DMS 273 (cell line): Measurements from ENCODE around the gene HSPA12A.
"Not testable (repeated sequence)": the region's sequence is repeated elsewhere in the genome, so short reads cannot be mapped to it uniquely, and the experiment has no call there.

ENCODE experiments used
- DNase-seq: peaks from one replicate; lab custom pipeline; 2025; ENCODE audit not compliant: unreplicated experiment; lab: John Stamatoyannopoulos, UW

The HSPA12A gene

DNA sequence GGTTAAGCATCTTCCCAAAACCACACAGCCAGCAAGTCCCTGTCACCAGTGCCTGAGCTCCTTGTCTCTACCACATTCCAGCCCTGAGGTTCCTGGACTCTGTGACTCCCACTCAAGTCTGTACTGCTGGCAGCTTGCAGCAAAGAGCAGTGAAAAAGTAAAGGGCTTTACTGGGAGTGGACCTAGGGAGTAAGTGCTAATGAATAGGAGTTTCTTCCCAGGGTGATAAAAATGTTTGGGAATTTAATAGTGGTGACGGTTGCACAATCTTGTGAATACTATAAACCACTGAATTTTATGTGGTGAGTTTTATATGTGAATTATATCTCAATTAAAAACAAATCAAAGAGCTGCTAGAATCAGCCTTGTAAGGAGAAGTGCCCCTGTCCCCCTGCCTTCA lies 22.6 kb downstream of the HSPA12A start:
- DNase-seq, result no peak

- DNase-seq, result no peak
These were observed 24.3 kb downstream of the HSPA12A start for GRCh38 chr10:116718058-116718457.

DNA sequence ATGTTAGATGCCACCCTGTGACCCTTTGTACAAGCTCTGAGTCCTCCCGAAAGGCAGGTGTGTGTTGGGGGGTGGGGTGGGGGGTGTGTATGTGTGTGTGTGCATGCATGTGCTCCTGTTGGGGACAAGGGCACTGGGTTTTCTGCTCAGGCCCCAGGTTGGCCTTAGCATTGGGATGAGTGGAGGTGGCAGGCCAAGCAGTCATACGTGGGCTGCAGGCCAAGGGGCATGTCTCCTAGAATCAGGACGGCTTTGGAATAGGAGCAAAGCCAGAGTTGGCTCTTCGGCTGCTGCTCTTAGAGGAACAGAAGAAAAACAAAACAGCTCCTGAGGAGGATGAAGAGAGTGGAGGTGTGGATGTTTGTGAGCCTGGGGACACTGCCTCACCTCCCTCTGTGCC lies 26.0 kb downstream of the HSPA12A start:
- no peak for DNase-seq

DNA sequence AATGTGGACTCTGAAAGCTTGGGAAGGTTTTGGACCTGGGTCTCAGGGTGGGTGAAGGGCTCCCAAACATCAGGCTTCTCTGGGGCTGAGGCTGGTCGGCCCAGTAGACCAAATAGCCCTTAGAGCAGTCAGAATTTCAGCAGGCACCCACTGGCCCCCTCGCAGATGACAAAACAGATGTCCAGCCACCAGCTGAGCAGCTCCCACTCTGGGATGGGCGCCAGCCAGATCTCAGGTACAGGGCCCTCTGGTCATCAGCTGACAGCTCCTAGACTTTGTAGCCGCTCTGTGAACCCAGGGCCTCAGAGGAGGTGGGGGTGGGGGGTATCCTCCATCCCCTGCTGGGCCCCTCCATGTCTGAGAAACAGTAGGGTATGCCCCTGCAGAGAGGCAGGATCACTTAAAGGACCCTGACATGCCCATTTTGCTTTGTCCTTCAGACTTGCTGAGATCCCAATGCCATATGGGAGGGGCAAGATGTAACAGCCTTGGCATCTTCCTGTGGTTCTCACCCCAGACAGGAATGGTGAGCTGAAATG lies 26.5 kb downstream of the HSPA12A start:
- no peak for DNase-seq

- DNase-seq, result no peak
These were observed 27.0 kb downstream of the HSPA12A start for GRCh38 chr10:116715341-116715740.

GRCh38 chr10:116713846-116714245 lies 28.5 kb downstream of the HSPA12A start:
- DNase-seq, result no peak

DNA sequence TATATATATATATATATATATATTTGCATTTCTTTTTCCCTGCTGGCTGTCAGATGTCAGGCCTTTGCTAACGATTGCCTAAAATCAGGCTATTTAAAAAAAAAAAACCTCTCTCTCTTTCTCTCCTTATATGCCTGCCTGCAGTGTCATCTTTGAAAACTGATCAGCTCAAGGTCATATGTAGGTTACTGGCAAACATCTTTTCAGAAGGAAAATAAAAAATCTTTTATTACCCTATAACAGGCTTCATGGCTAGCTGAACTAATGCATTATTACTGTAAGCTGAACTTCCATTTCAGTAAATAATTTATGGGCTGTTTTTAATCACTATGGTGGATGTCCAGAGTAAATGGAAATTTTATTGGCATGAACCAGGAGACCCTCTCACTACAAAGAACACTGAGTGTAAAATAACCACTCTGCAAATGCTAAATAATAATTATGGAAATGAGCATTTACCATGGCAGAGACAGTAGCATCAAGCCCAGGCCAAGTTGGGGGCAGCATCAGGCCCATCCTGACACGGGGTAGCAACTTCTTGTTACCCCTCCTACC lies 29.3 kb downstream of the HSPA12A start:
- DNase-seq, result no peak

DNA sequence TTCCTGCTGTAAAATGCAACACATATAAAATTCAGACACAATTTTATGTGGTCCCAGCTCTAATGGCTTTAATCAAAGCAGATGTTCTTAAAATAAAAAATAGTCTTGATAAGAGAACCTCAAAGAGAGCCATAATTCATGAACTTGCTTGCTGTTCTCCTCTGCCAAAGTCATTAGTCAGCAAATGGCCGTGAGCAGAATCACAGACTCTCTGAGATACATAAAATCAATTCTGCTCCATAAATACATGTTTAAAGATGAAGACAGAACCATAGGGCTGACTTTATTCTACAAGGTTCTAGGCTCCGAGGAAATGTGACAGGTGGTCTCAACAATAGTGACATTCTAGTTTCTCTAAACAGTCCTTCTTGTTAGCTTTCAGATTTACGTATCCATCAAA lies 29.8 kb downstream of the HSPA12A start:
- no peak for DNase-seq

DNA sequence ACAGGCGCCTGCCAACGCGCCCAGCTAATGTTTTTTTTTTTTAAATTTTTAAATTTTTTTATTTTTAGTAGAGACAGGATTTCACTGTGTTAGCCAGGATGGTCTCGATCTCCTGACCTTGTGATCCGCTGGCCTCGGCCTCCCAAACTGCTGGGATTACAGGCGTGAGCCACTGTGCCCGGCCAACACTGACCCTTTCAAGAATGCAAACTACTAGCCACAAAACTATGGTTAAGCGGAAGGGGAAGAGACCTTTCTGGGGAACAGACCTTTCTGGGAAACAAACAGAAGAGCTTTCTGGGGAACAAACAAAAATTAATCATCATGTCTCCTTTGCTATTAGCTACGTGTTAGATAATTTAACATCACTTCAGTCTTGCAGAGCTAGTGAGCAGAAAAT lies 30.6 kb downstream of the HSPA12A start:
- DNase-seq, result not testable (repeated sequence)

GRCh38 chr10:116710076-116710475 lies 32.3 kb downstream of the HSPA12A start:
- peak; percentile 92 for DNase-seq

- DNase-seq, result no peak
These were observed 33.5 kb downstream of the HSPA12A start for GRCh38 chr10:116708877-116709276.

GRCh38 chr10:116708391-116708821 lies 34.0 kb downstream of the HSPA12A start:
- no peak for DNase-seq

DNA sequence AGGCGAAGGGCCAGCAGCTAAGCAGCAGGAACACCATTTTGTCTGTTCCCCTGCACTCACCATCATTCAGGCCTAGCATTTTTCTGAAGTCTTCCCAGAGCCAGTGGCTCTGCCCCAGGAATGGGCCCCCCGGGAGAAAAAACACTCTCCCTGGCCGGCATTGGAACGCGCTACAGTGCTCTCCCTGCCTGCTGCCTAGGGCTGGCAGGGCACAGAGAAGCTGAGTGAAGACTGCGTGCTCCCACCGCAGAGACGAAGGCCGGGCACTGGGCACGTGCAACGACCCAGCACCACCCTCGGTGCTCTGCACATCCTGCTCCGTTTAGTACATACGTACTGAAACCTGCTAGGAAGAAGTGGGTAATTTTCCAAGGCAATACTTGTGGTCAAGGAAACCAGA lies 34.4 kb downstream of the HSPA12A start:
- no peak for DNase-seq

DNA sequence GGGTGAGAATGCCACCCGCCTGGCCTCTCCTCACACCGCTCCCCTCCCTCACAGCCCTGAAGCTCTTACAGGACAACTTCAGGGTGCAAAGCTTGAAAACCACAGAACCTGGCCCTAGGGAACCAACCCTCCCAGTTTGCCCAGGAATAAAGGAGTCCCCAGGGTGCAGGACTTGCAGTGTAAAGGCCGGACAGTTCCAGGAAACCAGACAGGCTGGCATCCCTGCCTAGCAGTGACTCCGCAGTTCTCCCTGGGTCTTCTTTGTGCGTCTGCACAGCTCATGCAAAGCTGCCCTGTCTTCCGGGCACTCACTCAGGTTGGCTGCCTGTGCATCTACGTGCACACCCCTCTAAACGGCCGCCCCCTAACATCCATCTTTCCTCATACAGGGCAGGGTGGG lies 36.1 kb downstream of the HSPA12A start:
- no peak for DNase-seq

GRCh38 chr10:116705498-116705897 lies 36.9 kb downstream of the HSPA12A start:
- DNase-seq, result no peak

DNA sequence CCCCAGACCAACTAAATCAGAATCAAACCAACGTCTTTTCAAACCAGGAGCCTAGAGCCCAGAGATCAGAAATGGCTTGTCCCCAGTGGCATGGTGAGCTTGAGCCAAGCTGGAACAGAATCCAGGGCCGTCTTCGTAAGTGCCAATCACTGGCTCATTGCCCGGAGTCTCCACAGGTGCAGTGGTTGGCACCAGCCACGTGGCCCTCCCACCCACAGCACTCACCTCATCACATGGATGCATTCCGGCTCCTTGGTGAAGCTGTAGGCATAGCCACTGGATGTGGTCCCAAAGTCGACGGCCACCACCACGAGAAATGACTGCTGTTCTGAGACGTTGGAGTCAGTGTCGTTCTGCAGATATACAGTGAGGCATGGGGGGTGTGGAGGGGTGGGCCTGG lies 37.4 kb downstream of the HSPA12A start:
- DNase-seq, result no peak

GRCh38 chr10:116702165-116702564 lies 40.2 kb downstream of the HSPA12A start:
- no peak for DNase-seq

GRCh38 chr10:116699471-116700150 lies 42.8 kb downstream of the HSPA12A start:
- peak; percentile 86 for DNase-seq

- DNase-seq, result no peak
These were observed 43.3 kb downstream of the HSPA12A start for GRCh38 chr10:116699049-116699448.

DNA sequence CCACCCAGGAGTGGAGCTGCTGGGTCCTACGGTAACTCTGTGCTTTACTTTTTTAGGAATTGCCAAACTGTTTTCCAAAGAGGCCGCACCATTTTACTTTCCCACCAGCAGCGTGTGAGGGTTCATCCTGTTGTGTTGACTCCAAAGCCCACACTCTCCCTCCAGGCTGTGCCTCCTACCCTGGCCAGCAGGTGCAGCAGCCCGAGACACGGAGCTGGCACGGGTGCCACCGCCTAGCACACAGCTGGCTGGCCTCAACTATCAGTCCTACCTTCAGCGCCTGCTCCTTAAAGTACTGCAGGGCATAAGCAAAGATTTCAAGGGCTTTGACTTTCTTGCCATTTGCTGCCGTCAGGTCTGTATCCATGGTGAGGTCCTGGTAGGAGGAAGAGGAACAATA lies 44.0 kb downstream of the HSPA12A start:
- no peak for DNase-seq

- DNase-seq, result no peak
These were observed 44.5 kb downstream of the HSPA12A start for GRCh38 chr10:116697816-116698215.

- no peak for DNase-seq
These were observed 45.4 kb downstream of the HSPA12A start for GRCh38 chr10:116696919-116697318.

GRCh38 chr10:116694927-116695268 lies 47.5 kb downstream of the HSPA12A start:
- DNase-seq, result no peak
